ENCODE measurements around the gene TMEM178A. TPM values are rescaled to one million over a fixed set of nuclear protein-coding genes. Genes with fewer than 3 reads are reported as not detected.

Gene TMEM178A
- total and polyA plus RNA-seq, 2 donors (not counting 1 experiment from before 2014, with no cell fraction given) = 0.69 to 0.99 TPM

DNA sequence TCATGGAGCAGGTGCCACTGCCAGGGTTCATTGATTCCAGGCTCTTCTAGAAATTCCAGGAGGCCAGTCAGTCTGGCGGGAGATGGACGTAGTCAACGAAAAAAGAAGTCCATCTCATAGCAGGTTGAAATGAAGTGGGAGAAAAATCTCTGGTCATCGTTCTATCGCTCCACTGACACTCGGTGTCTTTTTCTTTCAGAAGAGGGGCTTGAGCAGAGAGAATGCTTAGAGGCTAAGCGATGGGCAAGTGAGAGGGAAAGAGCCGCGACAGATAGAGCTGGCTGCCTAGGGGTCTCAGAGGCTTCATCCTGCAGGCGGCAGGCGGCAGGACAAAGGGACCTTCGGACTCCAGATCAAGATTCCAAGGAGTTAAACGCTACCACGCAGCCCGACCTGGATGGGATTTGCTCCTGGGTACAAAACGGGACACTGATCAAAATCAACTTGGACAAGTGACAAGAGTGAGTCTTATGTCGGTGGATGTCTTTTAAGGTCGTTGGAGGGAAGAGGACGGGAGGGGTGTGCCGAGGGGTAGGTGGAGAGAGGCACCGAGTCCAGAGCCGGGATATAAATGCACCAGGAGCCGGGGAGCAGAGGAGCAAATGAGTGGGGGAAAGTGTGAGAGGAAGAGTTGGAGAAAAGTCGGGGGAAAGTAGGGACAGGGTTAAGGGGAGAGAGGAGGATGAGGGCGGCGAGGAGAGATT is 677 bp upstream of the TMEM178A start:
- no peaks in the 10 kb centered on the region for H3K79me2 ChIP-seq (ENCODE audit: control insufficient read depth, insufficient read depth, low read length)
- Mint-ChIP-seq H3K9me3 (ENCODE audit: insufficient read depth) (no peaks in the 10 kb centered on the region), H3K4me3 (peak overlapping the region; percentile 50), H3K27ac (no peak overlapping the region), H3K27me3 (peaks cover 45% of the 10 kb centered on the region), H3K4me1 (peaks cover 20% of the 10 kb centered on the region)
- POLR2A ChIA-PET = no interaction called here
- DNase-seq (no peak), ATAC-seq (ENCODE audit: low read depth) (no peak)
- no peak overlapping the region for H3K27ac ChIP-seq (ENCODE audit: low read length in 2 of 2)
- 51% methylated on average over 24 of the region's 26 CpGs for WGBS (ENCODE audit: insufficient coverage)
- no peak overlapping the region for H2AFZ ChIP-seq (ENCODE audit: insufficient read depth, low read depth, low read length, poor library complexity, severe bottlenecking)
- no peak overlapping the region for H3K4me2 ChIP-seq (replicated peaks; ENCODE audit: low read depth, low read length, poor library complexity, severe bottlenecking)
- H3K9me3 ChIP-seq (ENCODE audit: control extremely low read depth in 1 of 3, control insufficient read depth in 2 of 3, insufficient read depth in 1 of 3, low read length in 2 of 3) = peaks cover 0 to 2% (median 0%) of the 10 kb centered on the region in 3 donors
- H3K9ac ChIP-seq (ENCODE audit: low read length) = no peak overlapping the region
- CTCF ChIA-PET = no interaction called here
- H4K20me1 ChIP-seq (ENCODE audit: control insufficient read depth, insufficient read depth, low read length, poor library complexity, severe bottlenecking) = no peaks in the 10 kb centered on the region
- peaks cover 0 to 28% (median 23%) of the 10 kb centered on the region in 4 experiments for H3K27me3 ChIP-seq (replicated peaks in 1 of 4; ENCODE audit: control extremely low read depth in 1 of 4, control insufficient read depth in 3 of 4, insufficient read depth in 4 of 4, low read length in 3 of 4)
- no peaks in the 10 kb centered on the region for H3K36me3 ChIP-seq (replicated peaks in 1 of 2; ENCODE audit: control extremely low read depth in 1 of 2, control insufficient read depth in 1 of 2, extremely low read depth in 1 of 2, insufficient read depth in 2 of 2, low read length in 1 of 2)
- H3K4me3 ChIP-seq (ENCODE audit: control extremely low read depth in 1 of 5, extremely low read depth in 1 of 5, insufficient read depth in 1 of 5, low read depth in 2 of 5, low read length in 4 of 5) = no peak overlapping the region
- TF ChIP-seq, protein P1, sequence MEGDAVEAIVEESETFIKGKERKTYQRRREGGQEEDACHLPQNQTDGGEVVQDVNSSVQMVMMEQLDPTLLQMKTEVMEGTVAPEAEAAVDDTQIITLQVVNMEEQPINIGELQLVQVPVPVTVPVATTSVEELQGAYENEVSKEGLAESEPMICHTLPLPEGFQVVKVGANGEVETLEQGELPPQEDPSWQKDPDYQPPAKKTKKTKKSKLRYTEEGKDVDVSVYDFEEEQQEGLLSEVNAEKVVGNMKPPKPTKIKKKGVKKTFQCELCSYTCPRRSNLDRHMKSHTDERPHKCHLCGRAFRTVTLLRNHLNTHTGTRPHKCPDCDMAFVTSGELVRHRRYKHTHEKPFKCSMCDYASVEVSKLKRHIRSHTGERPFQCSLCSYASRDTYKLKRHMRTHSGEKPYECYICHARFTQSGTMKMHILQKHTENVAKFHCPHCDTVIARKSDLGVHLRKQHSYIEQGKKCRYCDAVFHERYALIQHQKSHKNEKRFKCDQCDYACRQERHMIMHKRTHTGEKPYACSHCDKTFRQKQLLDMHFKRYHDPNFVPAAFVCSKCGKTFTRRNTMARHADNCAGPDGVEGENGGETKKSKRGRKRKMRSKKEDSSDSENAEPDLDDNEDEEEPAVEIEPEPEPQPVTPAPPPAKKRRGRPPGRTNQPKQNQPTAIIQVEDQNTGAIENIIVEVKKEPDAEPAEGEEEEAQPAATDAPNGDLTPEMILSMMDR (IDR thresholded peaks at IDR 0.05) = no peak
- no peak for TF ChIP-seq EZH2 (IDR thresholded peaks at IDR 0.05; ENCODE audit: borderline replicate concordance, insufficient read depth, low read depth, low read length, poor library complexity, severe bottlenecking)
- intact Hi-C loops (cut with micrococcal nuclease) = no loop called here
- H3K4me1 ChIP-seq (ENCODE audit: control insufficient read depth in 2 of 2, insufficient read depth in 2 of 2, low read length in 2 of 2) = peaks cover 7 to 9% of the 10 kb centered on the region in 2 donors

DNA sequence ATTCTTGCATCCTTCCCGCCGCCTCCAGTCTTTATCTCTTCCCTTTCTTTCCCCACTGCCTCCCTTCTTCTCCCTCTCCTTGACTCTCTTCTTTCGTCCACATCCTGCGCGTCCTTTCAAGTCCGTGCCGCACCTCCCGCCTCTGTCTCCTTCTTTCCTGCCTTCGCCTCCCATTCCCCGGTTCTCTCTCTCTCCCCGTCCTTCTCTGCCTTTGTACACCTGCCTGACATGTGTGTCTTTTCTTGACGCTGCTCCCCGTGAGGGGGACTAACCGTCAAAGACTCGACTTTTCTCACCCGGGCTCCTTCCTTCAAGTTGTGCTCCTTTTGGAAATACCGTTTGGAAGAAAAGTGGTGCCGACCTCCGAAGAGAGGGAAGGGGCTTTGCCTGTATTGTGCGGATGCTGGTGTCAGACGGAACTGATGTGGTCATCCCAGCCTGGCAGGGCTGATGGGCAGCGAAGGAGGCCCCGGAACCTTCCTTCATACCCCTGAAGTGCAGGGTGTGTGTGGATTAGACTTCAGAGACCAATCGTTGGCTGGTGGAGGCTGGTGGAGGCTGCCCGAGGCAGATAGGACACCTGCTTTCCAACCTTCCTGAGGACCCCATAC is 879 bp downstream of the TMEM178A start:
- Mint-ChIP-seq H3K27me3 (peaks cover 49% of the 10 kb centered on the region), H3K4me3 (peak overlapping the region; percentile 76)

More for the DNA sequence above, 879 bp downstream of the TMEM178A start:
- DNase-seq (peak; percentile 8), ATAC-seq (ENCODE audit: low read depth) (no peak)
- no peaks in the 10 kb centered on the region for H4K20me1 ChIP-seq (ENCODE audit: control insufficient read depth, insufficient read depth, low read length, poor library complexity, severe bottlenecking)
- no peaks in the 10 kb centered on the region for H3K79me2 ChIP-seq (ENCODE audit: control insufficient read depth, insufficient read depth, low read length)
- H3K4me3 ChIP-seq (ENCODE audit: control extremely low read depth in 1 of 5, extremely low read depth in 1 of 5, insufficient read depth in 1 of 5, low read depth in 2 of 5, low read length in 4 of 5) = peak overlapping the region in 2 of 5 experiments; percentile 19 to 41
- peak overlapping the region; percentile 74 for H3K4me2 ChIP-seq (replicated peaks; ENCODE audit: low read depth, low read length, poor library complexity, severe bottlenecking)
- H3K27ac Mint-ChIP-seq = no peak overlapping the region
- POLR2A ChIA-PET = no interaction called here
- CTCF ChIA-PET = interaction anchor here (0.9 kb wide), 1 partner anchor 9 kb away, joined by 3 read pairs; no protein-coding TSS in a partner anchor
- H3K9ac ChIP-seq (ENCODE audit: low read length) = no peak overlapping the region
- H3K4me1 Mint-ChIP-seq = peaks cover 20% of the 10 kb centered on the region
- peaks cover 7 to 9% of the 10 kb centered on the region in 2 donors for H3K4me1 ChIP-seq (ENCODE audit: control insufficient read depth in 2 of 2, insufficient read depth in 2 of 2, low read length in 2 of 2)
- H3K27me3 ChIP-seq (replicated peaks in 1 of 4; ENCODE audit: control extremely low read depth in 1 of 4, control insufficient read depth in 3 of 4, insufficient read depth in 4 of 4, low read length in 3 of 4) = peaks cover 0 to 28% (median 23%) of the 10 kb centered on the region in 4 experiments
- WGBS (ENCODE audit: insufficient coverage) = 6% methylated on average over 22 of the region's 25 CpGs
- H3K36me3 ChIP-seq (replicated peaks in 1 of 2; ENCODE audit: control extremely low read depth in 1 of 2, control insufficient read depth in 1 of 2, extremely low read depth in 1 of 2, insufficient read depth in 2 of 2, low read length in 1 of 2) = no peaks in the 10 kb centered on the region
- intact Hi-C loops (cut with micrococcal nuclease) = no loop called here
- H3K9me3 Mint-ChIP-seq (ENCODE audit: insufficient read depth) = no peaks in the 10 kb centered on the region
- peak overlapping the region; percentile 41 for H2AFZ ChIP-seq (ENCODE audit: insufficient read depth, low read depth, low read length, poor library complexity, severe bottlenecking)
- peaks cover 0 to 2% (median 0%) of the 10 kb centered on the region in 3 donors for H3K9me3 ChIP-seq (ENCODE audit: control extremely low read depth in 1 of 3, control insufficient read depth in 2 of 3, insufficient read depth in 1 of 3, low read length in 2 of 3)
- TF ChIP-seq, protein P1 (IDR thresholded peaks at IDR 0.05) = no peak
- H3K27ac ChIP-seq (ENCODE audit: low read length in 2 of 2) = no peak overlapping the region

Data from B cell (primary cell).